Inflammatory macrophage treated with lipopolysaccharide for 1 hour (primary cell): ENCODE results near the gene BTK.
"Not testable (repeated sequence)": the region's sequence is repeated elsewhere in the genome, so short reads cannot be mapped to it uniquely, and the experiment has no call there.

Source experiments
- DNase-seq, 2 donors: peaks; one replicate each; pipeline ENCODE4 v3.0.0-alpha.2; 2020 to 2022

BTK gene

DNA sequence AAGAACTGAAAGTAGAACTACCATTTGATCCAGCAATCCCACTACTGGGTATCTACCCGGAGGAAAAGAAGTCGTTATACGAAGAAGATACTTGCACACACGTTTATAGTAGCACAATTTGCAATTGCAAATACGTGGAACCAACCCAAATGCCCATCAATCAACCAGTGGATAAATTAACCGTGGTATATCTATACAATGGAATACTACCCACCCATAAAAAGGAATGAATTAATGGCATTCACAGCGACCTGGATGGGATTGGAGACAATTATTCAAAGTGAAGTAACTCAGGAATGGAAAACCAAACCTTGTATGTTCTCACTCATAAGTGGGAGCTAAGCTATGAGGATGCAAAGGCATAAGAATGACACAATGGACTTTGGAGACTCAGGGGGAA lies 51.7 kb downstream of the BTK start:
- DNase-seq = not testable (repeated sequence)

GRCh38 chrX:101326600-101326999 lies 59.4 kb downstream of the BTK start:
- not testable (repeated sequence) for DNase-seq

DNA sequence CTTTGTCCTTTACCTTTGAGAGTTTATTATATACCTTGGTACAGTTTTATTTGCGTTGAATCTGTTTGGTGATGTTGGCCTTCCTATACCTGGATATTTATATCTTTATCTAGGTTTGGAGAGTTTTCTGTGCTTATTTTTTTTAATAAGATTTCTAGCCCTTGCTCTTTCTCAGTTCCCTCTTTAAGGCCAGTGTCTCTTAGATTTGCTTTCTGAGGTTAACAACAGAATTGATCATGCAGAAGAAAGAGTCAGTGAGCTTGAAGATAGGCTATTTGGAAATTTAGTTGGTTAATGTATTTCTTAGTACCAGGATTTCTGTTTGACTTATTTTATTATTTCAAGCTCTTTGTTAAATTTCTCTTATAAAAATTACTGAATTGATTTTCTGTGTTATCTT lies 82.2 kb downstream of the BTK start:
- no peak for DNase-seq
